Gastroesophageal sphincter (tissue), 4 donors: ENCODE measurements around the gene MIB2. TPM values are rescaled to one million over a fixed set of nuclear protein-coding genes. Genes with fewer than 3 reads are reported as not detected.

Source experiments
- ATAC-seq: fragments of 150-250 bp; one replicate; pipeline ENCODE4 v1.9.1; 2016; ENCODE audit warnings: mild to moderate bottlenecking, moderate library complexity
- H3K27ac ChIP-seq, 4 donors: fragments of 200-600 bp; sonication (generic) in 3 of 4; 1 replicate in 3 of 4; 2 replicates in 1 of 4; pipeline ENCODE4 v1.5.1; 2016 to 2019
- H3K27me3 ChIP-seq: fragments of 200-600 bp; sonication (generic); one replicate; pipeline ENCODE4 v1.5.1; 2019
- H3K36me3 ChIP-seq, 2 donors: fragments of 200-600 bp; sonication (generic); one replicate each; pipeline ENCODE4 v1.5.1; 2019; ENCODE audit warnings: control low read depth in 1 of 2
- H3K4me1 ChIP-seq, 3 donors: fragments of 200-600 bp; sonication (generic); 1 replicate in 2 of 3; 2 replicates in 1 of 3; pipeline ENCODE4 v1.5.1; 2016 to 2019; ENCODE audit warnings: control low read depth in 2 of 3
- H3K4me3 ChIP-seq, 2 donors: fragments of 200-600 bp; sonication (generic); one replicate each; pipeline ENCODE4 v1.5.1; 2019; ENCODE audit warnings: mild to moderate bottlenecking in 1 of 2, moderate library complexity in 1 of 2
- H3K9me3 ChIP-seq, 3 donors: fragments of 200-600 bp; sonication (generic); one replicate each; pipeline ENCODE4 v1.5.1; 2017 to 2019; ENCODE audit warnings: control low read depth in 2 of 3
- CTCF ChIP-seq, 4 experiments: fragments of 200-600 bp in 2 of 4; fragments of 450-650 bp in 2 of 4; sonication (generic) in 1 of 4; IDR thresholded peaks; one replicate each; pipeline ENCODE4 v1.5.1; 2017 to 2019; ENCODE audit warnings: antibody characterized with exemption in 4 of 4, mild to moderate bottlenecking in 2 of 4, moderate library complexity in 2 of 4
- EP300 ChIP-seq: sonication (generic); formaldehyde crosslinking; IDR thresholded peaks from one replicate; pipeline ENCODE4 v1.6.1; 2017; ENCODE audit warnings: antibody characterized with exemption, mild to moderate bottlenecking
- POLR2A ChIP-seq, 2 donors: fragments of 450-650 bp; IDR thresholded peaks; one replicate each; pipeline ENCODE4 v1.6.1; 2017; ENCODE audit warnings: antibody characterized with exemption in 2 of 2, mild to moderate bottlenecking in 2 of 2, moderate library complexity in 1 of 2
- POLR2AphosphoS5 ChIP-seq: sonication (generic); formaldehyde crosslinking; IDR thresholded peaks from one replicate; pipeline ENCODE4 v1.6.1; 2017; ENCODE audit warnings: antibody characterized with exemption
- WGBS, 2 donors: methylation state at CpG; one replicate each; pipeline ENCODE4 v1.1.5; 2018; ENCODE audit warnings: low coverage in 1 of 2; 5-methylcytosine and 5-hydroxymethylcytosine counted together
- total RNA-seq, 4 donors: library from RNA; depleted of rRNA; stranded (reverse); fragments of >200 nt; gene quantifications; one replicate each; pipeline ENCODE4 v1.1.0, GENCODE V29; 2016

Gene MIB2
- total RNA-seq, 4 donors from 2014 or later: 51.4 to 85.3 (median 69.3) TPM

DNA sequence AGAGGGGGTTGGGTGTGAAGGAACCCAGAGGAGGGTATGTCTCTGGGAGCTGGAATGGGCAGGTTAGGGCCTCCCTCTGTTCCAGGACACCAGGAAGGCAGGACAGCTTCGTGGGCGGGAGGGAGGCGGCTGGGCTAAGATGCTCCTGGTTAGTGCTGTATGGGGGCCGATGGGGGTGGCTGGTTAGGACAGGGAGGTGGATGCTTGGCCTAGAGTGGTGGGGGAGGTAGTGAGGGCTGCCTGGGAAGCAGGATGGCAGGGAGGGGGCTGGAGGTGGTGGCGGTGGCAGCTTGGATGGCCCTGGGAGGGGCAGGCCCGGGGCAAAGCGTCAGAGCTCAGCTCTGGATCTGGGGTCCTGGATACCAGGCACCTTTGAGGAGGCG, 10.5 kb downstream of the MIB2 start:
- TF ChIP-seq POLR2AphosphoS5 (no peak), CTCF (IDR thresholded peaks at IDR 0.05) (no peak), POLR2A (IDR thresholded peaks at IDR 0.05) (no peak), EP300 (no peak)
- H3K4me3 ChIP-seq: no peak overlapping the region
- H3K27me3 ChIP-seq: peaks cover 26% of the 10 kb centered on the region
- ATAC-seq: no peak
- WGBS, 2 donors: 83 to 94% methylated on average over 3 of the region's 8 CpGs
- no peaks in the 10 kb centered on the region for H3K9me3 ChIP-seq
- peaks cover 0 to 32% (median 6%) of the 10 kb centered on the region in 3 donors for H3K4me1 ChIP-seq
- H3K27ac ChIP-seq: no peak overlapping the region
- peaks cover 0 to 70% of the 10 kb centered on the region in 2 donors for H3K36me3 ChIP-seq

DNA sequence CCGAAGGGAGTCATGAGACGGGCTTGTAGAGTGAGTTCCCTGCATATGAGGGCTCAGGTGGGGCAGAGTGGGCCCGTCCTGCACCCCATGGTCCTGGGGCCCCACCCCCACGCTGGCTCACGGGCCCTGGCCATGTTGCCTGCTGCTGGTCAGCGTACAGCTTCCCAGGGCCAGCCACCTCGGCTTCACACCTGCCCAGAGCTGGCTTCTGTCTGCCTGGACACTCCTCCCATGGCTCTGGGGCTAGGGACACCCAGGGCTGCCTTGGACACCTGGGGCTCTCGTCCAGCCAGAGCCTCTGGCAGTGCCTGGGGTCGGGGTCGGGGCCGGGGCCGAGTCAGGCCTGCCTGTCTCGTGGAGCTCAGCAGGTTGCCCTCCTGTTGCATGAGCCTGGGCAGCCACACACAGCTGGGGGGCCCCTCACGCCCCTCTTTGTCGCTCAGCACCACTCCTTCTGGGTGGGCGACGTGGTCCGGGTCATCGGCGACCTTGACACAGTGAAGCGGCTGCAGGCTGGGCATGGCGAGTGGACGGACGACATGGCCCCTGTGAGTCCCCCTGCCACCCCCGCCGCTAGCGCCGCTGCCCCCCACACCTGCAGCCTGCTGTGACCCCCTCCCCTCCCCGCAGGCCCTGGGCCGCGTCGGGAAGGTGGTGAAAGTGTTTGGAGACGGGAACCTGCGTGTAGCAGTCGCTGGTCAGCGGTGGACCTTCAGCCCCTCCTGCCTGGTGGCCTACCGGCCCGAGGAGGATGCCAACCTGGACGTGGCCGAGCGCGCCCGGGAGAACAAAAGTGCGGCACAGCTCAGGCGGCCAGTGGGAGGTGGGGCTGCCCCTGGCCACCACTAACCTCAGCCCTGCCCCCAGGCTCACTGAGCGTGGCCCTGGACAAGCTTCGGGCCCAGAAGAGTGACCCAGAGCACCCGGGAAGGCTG, 11.2 kb downstream of the MIB2 start:
- Histone ChIP-seq H3K36me3 (peaks cover 0 to 70% of the 10 kb centered on the region in 2 donors), H3K4me1 (peaks cover 0 to 32% (median 9%) of the 10 kb centered on the region in 3 donors), H3K27ac (no peak overlapping the region), H3K4me3 (no peak overlapping the region), H3K9me3 (no peaks in the 10 kb centered on the region), H3K27me3 (peaks cover 32% of the 10 kb centered on the region)
- TF ChIP-seq CTCF (IDR thresholded peaks at IDR 0.05): no peak
- TF ChIP-seq EP300: no peak
- TF ChIP-seq POLR2AphosphoS5: no peak
- no peak for TF ChIP-seq POLR2A (IDR thresholded peaks at IDR 0.05)
- 100% methylated on average over 1 of the region's 48 CpGs; no CpG with 5 or more reads in 1 of the 2 donors for WGBS, 2 donors
- no peak for ATAC-seq

DNA sequence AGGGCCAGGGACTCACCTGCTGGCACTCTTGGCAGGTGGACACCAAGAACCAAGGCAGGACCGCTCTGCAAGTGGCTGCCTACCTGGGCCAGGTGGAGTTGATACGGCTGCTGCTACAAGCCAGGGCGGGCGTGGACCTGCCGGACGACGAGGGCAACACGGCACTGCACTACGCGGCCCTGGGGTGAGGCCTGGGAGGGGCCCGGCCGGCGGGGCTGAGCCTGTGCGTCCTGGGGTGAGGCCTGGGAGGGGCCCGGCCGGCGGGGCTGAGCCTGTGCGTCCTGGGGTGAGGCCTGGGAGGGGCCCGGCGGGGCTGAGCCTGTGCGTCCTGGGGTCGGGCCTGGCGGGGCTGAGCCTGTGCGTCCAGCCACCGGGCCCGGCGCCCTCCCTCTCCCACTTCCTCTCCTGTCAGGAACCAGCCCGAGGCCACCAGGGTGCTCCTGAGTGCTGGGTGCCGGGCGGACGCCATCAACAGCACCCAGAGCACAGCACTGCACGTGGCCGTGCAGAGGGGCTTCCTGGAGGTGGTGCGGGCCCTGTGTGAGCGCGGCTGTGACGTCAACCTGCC, 12.0 kb downstream of the MIB2 start:
- H3K27ac ChIP-seq: no peak overlapping the region
- TF ChIP-seq POLR2AphosphoS5: no peak
- TF ChIP-seq CTCF (IDR thresholded peaks at IDR 0.05): no peak
- TF ChIP-seq POLR2A (IDR thresholded peaks at IDR 0.05): no peak
- no peak for TF ChIP-seq EP300
- peaks cover 41% of the 10 kb centered on the region for H3K27me3 ChIP-seq
- no peak overlapping the region for H3K4me3 ChIP-seq
- no CpG with 5 or more reads among the region's 37 CpGs for WGBS, 2 donors
- H3K9me3 ChIP-seq: no peaks in the 10 kb centered on the region
- H3K36me3 ChIP-seq: peaks cover 0 to 70% of the 10 kb centered on the region in 2 donors
- H3K4me1 ChIP-seq: peaks cover 0 to 32% (median 9%) of the 10 kb centered on the region in 3 donors
- ATAC-seq: no peak

- H3K27me3 ChIP-seq: peaks cover 41% of the 10 kb centered on the region
- H3K36me3 ChIP-seq: peaks cover 0 to 70% of the 10 kb centered on the region in 2 donors
- ATAC-seq: no peak
- peaks cover 0 to 27% (median 9%) of the 10 kb centered on the region in 3 donors for H3K4me1 ChIP-seq
- H3K4me3 ChIP-seq: no peak overlapping the region
- TF ChIP-seq POLR2AphosphoS5: no peak
- TF ChIP-seq EP300: no peak
- TF ChIP-seq CTCF (IDR thresholded peaks at IDR 0.05): no peak
- no peak for TF ChIP-seq POLR2A (IDR thresholded peaks at IDR 0.05)
- no peak overlapping the region for H3K27ac ChIP-seq
- WGBS, 2 donors: no CpG with 5 or more reads among the region's 53 CpGs
- no peaks in the 10 kb centered on the region for H3K9me3 ChIP-seq
These were observed 12.8 kb downstream of the MIB2 start for GRCh38 chr1:1627829-1628753.
